Measurements from ENCODE around the gene TCF4.
A peak's percentile ranks its signal among the peaks of the same experiment; 100 is the strongest.

Gene TCF4

DNA sequence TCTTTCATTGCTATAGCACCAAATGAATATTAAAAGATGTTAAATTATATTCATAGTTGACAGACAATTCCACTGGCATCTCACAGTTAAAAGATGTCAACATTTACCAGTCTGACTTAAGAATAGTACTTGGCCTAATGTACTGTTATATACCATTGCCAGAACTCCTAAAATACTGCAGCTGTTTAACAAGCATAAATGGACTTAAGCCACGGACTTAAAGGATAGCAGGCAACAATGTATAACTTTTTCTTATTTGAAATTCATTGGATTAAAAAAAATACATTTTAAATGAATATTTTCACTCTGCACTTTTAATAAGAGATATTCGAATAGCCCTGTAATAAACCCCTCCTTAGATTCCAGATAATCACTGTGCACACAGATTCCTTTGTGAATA is 3.8 kb downstream of the TCF4 start (continued):
- TF ChIP-seq, protein P1, sequence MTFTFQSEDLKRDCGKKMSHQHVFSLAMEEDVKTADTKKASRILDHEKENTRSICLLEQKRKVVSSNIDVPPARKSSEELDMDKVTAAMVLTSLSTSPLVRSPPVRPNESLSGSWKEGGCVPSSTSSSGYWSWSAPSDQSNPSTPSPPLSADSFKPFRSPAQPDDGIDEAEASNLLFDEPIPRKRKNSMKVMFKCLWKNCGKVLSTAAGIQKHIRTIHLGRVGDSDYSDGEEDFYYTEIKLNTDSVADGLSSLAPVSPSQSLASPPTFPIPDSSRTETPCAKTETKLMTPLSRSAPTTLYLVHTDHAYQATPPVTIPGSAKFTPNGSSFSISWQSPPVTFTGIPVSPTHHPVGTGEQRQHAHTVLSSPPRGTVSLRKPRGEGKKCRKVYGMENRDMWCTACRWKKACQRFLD (tag by site-specific recombination; IDR thresholded peaks at IDR 0.05), result no peak
- TF ChIP-seq ZBTB1 (tag by site-specific recombination; IDR thresholded peaks at IDR 0.05), result no peak
- TF ChIP-seq ZNF639 (tag by site-specific recombination; IDR thresholded peaks at IDR 0.05), result no peak
- TF ChIP-seq ZNF133 (tag by site-specific recombination; IDR thresholded peaks at IDR 0.05), result no peak
- no peak for TF ChIP-seq OVOL3 (tag by site-specific recombination; IDR thresholded peaks at IDR 0.05)
- TF ChIP-seq KLF1 (tag by site-specific recombination; IDR thresholded peaks at IDR 0.05), result no peak
- no peak for TF ChIP-seq ZNF211 (tag by site-specific recombination; IDR thresholded peaks at IDR 0.05; ENCODE audit: low read depth)
- TF ChIP-seq ZBTB26 (tag by site-specific recombination; optimal IDR thresholded peaks at IDR 0.05), result no peak
- TF ChIP-seq, protein P2, sequence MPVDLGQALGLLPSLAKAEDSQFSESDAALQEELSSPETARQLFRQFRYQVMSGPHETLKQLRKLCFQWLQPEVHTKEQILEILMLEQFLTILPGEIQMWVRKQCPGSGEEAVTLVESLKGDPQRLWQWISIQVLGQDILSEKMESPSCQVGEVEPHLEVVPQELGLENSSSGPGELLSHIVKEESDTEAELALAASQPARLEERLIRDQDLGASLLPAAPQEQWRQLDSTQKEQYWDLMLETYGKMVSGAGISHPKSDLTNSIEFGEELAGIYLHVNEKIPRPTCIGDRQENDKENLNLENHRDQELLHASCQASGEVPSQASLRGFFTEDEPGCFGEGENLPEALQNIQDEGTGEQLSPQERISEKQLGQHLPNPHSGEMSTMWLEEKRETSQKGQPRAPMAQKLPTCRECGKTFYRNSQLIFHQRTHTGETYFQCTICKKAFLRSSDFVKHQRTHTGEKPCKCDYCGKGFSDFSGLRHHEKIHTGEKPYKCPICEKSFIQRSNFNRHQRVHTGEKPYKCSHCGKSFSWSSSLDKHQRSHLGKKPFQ (tag by site-specific recombination; IDR thresholded peaks at IDR 0.05), result no peak
- no peak for TF ChIP-seq ZNF26 (tag by site-specific recombination; IDR thresholded peaks at IDR 0.05)
- TF ChIP-seq ZNF571 (tag by site-specific recombination; IDR thresholded peaks at IDR 0.05), result no peak
- no peak for TF ChIP-seq ZNF629 (tag by site-specific recombination; IDR thresholded peaks at IDR 0.05)
- TF ChIP-seq, protein P3, sequence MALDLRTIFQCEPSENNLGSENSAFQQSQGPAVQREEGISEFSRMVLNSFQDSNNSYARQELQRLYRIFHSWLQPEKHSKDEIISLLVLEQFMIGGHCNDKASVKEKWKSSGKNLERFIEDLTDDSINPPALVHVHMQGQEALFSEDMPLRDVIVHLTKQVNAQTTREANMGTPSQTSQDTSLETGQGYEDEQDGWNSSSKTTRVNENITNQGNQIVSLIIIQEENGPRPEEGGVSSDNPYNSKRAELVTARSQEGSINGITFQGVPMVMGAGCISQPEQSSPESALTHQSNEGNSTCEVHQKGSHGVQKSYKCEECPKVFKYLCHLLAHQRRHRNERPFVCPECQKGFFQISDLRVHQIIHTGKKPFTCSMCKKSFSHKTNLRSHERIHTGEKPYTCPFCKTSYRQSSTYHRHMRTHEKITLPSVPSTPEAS (tag by site-specific recombination; IDR thresholded peaks at IDR 0.05), result no peak

GRCh38 chr18:55582325-55582724 is 5.7 kb downstream of the TCF4 start:
- no peak overlapping the region for H3K4me3 ChIP-seq (ENCODE audit: low read depth, low read length)
- POLR2A ChIA-PET, result no interaction called here
- CTCF ChIA-PET, result interaction anchor here (0.7 to 2.7 kb wide), 5 partner anchors 82 to 348 kb away, joined by 3 to 8 read pairs (median 5); no protein-coding TSS in a partner anchor
- peaks cover 0 to 2% of the 10 kb centered on the region in 2 experiments; a peak in 2 of 3 replicates for H3K36me3 ChIP-seq (ENCODE audit: control insufficient read depth in 2 of 2, insufficient read depth in 1 of 2, low read length in 2 of 2)
- peaks cover 32% of the 10 kb centered on the region for H3K4me1 ChIP-seq (ENCODE audit: control insufficient read depth, insufficient read depth, low read length)
- no peaks in the 10 kb centered on the region for H3K9me3 ChIP-seq (ENCODE audit: control insufficient read depth, insufficient read depth, low read depth, low read length)
- no peak overlapping the region for H3K27ac ChIP-seq (ENCODE audit: extremely low read depth, low read depth, low read length)
- no peak for TF ChIP-seq ZNF514 (tag by site-specific recombination; IDR thresholded peaks at IDR 0.05)
- no peak for TF ChIP-seq ZNF146 (tag by site-specific recombination; IDR thresholded peaks at IDR 0.05)
- TF ChIP-seq ZNF37A (tag by site-specific recombination; IDR thresholded peaks at IDR 0.05), result no peak
- no peak for TF ChIP-seq GFI1B (tag by site-specific recombination; IDR thresholded peaks at IDR 0.05)
- TF ChIP-seq, protein P3 (tag by site-specific recombination; IDR thresholded peaks at IDR 0.05), result no peak
- no peak for TF ChIP-seq ZNF423 (tag by site-specific recombination; IDR thresholded peaks at IDR 0.05)
- TF ChIP-seq ZBTB48 (tag by site-specific recombination; IDR thresholded peaks at IDR 0.05), result 0 out of 2 replicates have a peak, but pooled peaks have one; percentile 37
- TF ChIP-seq ZNF175 (tag by site-specific recombination; IDR thresholded peaks at IDR 0.05), result no peak
- no peak for TF ChIP-seq PBX3 (CRISPR knock-in tag; IDR thresholded peaks at IDR 0.05)
- TF ChIP-seq ZNF707 (tag by site-specific recombination; IDR thresholded peaks at IDR 0.05), result no peak
- no peak for TF ChIP-seq RBAK (tag by site-specific recombination; IDR thresholded peaks at IDR 0.05)
- TF ChIP-seq ZNF416 (tag by site-specific recombination; IDR thresholded peaks at IDR 0.05), result no peak
- TF ChIP-seq, protein P4, sequence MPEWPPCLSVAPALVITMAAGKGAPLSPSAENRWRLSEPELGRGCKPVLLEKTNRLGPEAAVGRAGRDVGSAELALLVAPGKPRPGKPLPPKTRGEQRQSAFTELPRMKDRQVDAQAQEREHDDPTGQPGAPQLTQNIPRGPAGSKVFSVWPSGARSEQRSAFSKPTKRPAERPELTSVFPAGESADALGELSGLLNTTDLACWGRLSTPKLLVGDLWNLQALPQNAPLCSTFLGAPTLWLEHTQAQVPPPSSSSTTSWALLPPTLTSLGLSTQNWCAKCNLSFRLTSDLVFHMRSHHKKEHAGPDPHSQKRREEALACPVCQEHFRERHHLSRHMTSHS (tag by site-specific recombination; IDR thresholded peaks at IDR 0.05), result no peak
- TF ChIP-seq SALL2 (tag by site-specific recombination; IDR thresholded peaks at IDR 0.05; ENCODE audit: borderline replicate concordance), result no peak
- no peak for TF ChIP-seq ZBTB17 (tag by site-specific recombination; IDR thresholded peaks at IDR 0.05)
